ENCODE measurements around the gene KRTAP2-1. TPM values are rescaled to one million over a fixed set of nuclear protein-coding genes. Genes with fewer than 3 reads are reported as not detected.
A peak's percentile ranks its signal among the peaks of the same experiment; 100 is the strongest.

The KRTAP2-1 gene
- total and polyA plus RNA-seq, 2 of the 13 experiments (the other 11 are each of a cell fraction or from before 2014, with no cell fraction given) = not detected

DNA sequence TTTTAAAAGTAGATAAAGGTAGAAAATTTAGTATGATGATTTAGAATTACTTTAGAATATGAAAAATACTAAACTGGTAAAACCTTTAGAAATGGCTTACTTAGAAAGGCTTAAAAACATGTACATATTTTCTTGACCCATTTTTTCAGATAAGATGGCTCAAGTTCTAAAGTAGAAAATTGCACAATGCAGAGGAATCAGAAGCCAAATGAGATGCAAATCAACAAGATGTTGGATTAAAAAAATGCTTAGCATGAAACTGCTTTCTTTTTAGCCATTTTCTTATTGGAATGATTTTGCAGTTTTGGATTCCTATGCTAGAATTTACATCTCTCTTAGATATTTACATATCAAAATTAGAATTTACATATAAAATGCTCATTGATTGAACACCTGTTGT is 36.7 kb downstream of the KRTAP2-1 start:
- H4K20me1 ChIP-seq (ENCODE audit: insufficient read depth, low read length) = no peaks in the 10 kb centered on the region
- H3K9ac ChIP-seq (ENCODE audit: insufficient read depth, low read depth, low read length) = no peak overlapping the region
- no peaks in the 10 kb centered on the region for H3K9me3 ChIP-seq (ENCODE audit: low read length)
- H3K4me3 ChIP-seq (replicated peaks in 1 of 3; ENCODE audit: insufficient read depth in 1 of 3, low read depth in 2 of 3, low read length in 3 of 3) = no peak overlapping the region
- no peaks in the 10 kb centered on the region for H3K79me2 ChIP-seq (ENCODE audit: insufficient read depth, low read length)
- H3K27me3 ChIP-seq (ENCODE audit: control insufficient read depth in 1 of 2, insufficient read depth in 2 of 2, low read length in 2 of 2) = no peaks in the 10 kb centered on the region
- ChIA-PET POLR2A (interaction anchor here (1.1 to 2.1 kb wide), 4 partner anchors 10 to 108 kb away, joined by 4 to 15 read pairs (median 10); no protein-coding TSS in a partner anchor), CTCF (ENCODE audit: low intra/inter-chr PET ratio, low total read pairs) (no interaction called here)
- in situ Hi-C loops (cut with HindIII; ENCODE audit: extremely low pct_ligation_motif_present, low pct_unique_long_range_greater_than_20kb) (no loop called here), intact Hi-C loops (cut with micrococcal nuclease; ENCODE audit: unreplicated experiment) (no loop called here)
- H3K4me1 ChIP-seq (ENCODE audit: insufficient read depth, low read length) = peaks cover 57% of the 10 kb centered on the region
- no peaks in the 10 kb centered on the region for H3K36me3 ChIP-seq (replicated peaks in 1 of 2; ENCODE audit: control insufficient read depth in 1 of 2, insufficient read depth in 2 of 2, low read length in 2 of 2)
- no peak for ATAC-seq
- H3K4me2 ChIP-seq (ENCODE audit: low read depth, low read length) = no peak overlapping the region
- no peak for DNase-seq (ENCODE audit: low spot score)
- BruUV-seq (replicated peaks) = no TSS peak
- no peak for FAIRE-seq
- no peak overlapping the region for H2AFZ ChIP-seq (ENCODE audit: low read length)
- peak overlapping the region; percentile 70 for H3K27ac ChIP-seq (ENCODE audit: extremely low read length, insufficient read depth, low read length)
- TF ChIP-seq HDAC1 (CRISPR knock-in tag; IDR thresholded peaks at IDR 0.05) (no peak), ZBTB21 (CRISPR knock-in tag; IDR thresholded peaks at IDR 0.05) (no peak), MED8 (CRISPR knock-in tag; IDR thresholded peaks at IDR 0.05; ENCODE audit: insufficient replicate concordance) (no peak), SRSF9 (IDR thresholded peaks at IDR 0.05; ENCODE audit: borderline replicate concordance, insufficient read depth, low read depth, low read length, poor library complexity, severe bottlenecking) (no peak), ZNF225 (CRISPR knock-in tag; IDR thresholded peaks at IDR 0.05) (no peak), KLF12 (CRISPR knock-in tag; IDR thresholded peaks at IDR 0.05; ENCODE audit: borderline replicate concordance) (no peak), TGIF2 (CRISPR knock-in tag; IDR thresholded peaks at IDR 0.05) (no peak), SNAPC2 (CRISPR knock-in tag; IDR thresholded peaks at IDR 0.05) (no peak), ZNF781 (CRISPR knock-in tag; IDR thresholded peaks at IDR 0.05; ENCODE audit: borderline replicate concordance, not compliant biosample characterization) (no peak), FIP1L1 (IDR thresholded peaks at IDR 0.05; ENCODE audit: borderline replicate concordance, insufficient read depth, low read depth, low read length) (no peak), ZNF124 (CRISPR knock-in tag; IDR thresholded peaks at IDR 0.05) (no peak)
- TF ChIP-seq, protein P1, sequence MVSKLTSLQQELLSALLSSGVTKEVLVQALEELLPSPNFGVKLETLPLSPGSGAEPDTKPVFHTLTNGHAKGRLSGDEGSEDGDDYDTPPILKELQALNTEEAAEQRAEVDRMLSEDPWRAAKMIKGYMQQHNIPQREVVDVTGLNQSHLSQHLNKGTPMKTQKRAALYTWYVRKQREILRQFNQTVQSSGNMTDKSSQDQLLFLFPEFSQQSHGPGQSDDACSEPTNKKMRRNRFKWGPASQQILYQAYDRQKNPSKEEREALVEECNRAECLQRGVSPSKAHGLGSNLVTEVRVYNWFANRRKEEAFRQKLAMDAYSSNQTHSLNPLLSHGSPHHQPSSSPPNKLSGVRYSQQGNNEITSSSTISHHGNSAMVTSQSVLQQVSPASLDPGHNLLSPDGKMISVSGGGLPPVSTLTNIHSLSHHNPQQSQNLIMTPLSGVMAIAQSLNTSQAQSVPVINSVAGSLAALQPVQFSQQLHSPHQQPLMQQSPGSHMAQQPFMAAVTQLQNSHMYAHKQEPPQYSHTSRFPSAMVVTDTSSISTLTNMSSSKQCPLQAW (CRISPR knock-in tag; IDR thresholded peaks at IDR 0.05) = no peak
- TF ChIP-seq, protein P2, sequence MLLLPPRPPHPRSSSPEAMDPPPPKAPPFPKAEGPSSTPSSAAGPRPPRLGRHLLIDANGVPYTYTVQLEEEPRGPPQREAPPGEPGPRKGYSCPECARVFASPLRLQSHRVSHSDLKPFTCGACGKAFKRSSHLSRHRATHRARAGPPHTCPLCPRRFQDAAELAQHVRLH (CRISPR knock-in tag; IDR thresholded peaks at IDR 0.05; ENCODE audit: borderline replicate concordance, low read depth) = no peak
- TF ChIP-seq, protein P3, sequence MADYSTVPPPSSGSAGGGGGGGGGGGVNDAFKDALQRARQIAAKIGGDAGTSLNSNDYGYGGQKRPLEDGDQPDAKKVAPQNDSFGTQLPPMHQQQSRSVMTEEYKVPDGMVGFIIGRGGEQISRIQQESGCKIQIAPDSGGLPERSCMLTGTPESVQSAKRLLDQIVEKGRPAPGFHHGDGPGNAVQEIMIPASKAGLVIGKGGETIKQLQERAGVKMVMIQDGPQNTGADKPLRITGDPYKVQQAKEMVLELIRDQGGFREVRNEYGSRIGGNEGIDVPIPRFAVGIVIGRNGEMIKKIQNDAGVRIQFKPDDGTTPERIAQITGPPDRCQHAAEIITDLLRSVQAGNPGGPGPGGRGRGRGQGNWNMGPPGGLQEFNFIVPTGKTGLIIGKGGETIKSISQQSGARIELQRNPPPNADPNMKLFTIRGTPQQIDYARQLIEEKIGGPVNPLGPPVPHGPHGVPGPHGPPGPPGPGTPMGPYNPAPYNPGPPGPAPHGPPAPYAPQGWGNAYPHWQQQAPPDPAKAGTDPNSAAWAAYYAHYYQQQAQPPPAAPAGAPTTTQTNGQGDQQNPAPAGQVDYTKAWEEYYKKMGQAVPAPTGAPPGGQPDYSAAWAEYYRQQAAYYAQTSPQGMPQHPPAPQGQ (CRISPR knock-in tag; IDR thresholded peaks at IDR 0.05; ENCODE audit: borderline replicate concordance) = no peak

Measured in HepG2 (cell line).